Mesenteric fat pad (tissue), 1 donor: ENCODE data around the gene CMYA5. TPM values are rescaled to one million over a fixed set of nuclear protein-coding genes. Genes with fewer than 3 reads are reported as not detected.
"Not testable (repeated sequence)": the region's sequence is repeated elsewhere in the genome, so short reads cannot be mapped to it uniquely, and the experiment has no call there.

ENCODE experiments used
- DNase-seq: peaks from one replicate; pipeline ENCODE4 v3.0.0-alpha.2; 2020; ENCODE audit warnings: low spot score
- total RNA-seq: library from RNA; stranded (reverse); fragmentation: NEBNext Ultra II Directional; extraction: Animal tissue kit (Norgen Biotek cat#: 25700); gene quantifications from one replicate; pipeline ENCODE4 v1.2.1, GENCODE V29; 2021
- donor health status: DM: yes; HTN: yes; CAD: no.

Gene CMYA5
- total RNA-seq, 1 donor from 2014 or later = 2.6 TPM

GRCh38 chr5:79746642-79747569 lies 57.3 kb downstream of the CMYA5 start:
- DNase-seq = no peak

GRCh38 chr5:79750611-79751510 lies 61.2 kb downstream of the CMYA5 start:
- no peak for DNase-seq

GRCh38 chr5:79753092-79753491 lies 63.5 kb downstream of the CMYA5 start:
- no peak for DNase-seq

GRCh38 chr5:79753877-79754645 lies 64.4 kb downstream of the CMYA5 start:
- no peak for DNase-seq

GRCh38 chr5:79754865-79755555 lies 65.4 kb downstream of the CMYA5 start:
- no peak for DNase-seq

GRCh38 chr5:79756076-79756475 lies 66.4 kb downstream of the CMYA5 start:
- no peak for DNase-seq

DNA sequence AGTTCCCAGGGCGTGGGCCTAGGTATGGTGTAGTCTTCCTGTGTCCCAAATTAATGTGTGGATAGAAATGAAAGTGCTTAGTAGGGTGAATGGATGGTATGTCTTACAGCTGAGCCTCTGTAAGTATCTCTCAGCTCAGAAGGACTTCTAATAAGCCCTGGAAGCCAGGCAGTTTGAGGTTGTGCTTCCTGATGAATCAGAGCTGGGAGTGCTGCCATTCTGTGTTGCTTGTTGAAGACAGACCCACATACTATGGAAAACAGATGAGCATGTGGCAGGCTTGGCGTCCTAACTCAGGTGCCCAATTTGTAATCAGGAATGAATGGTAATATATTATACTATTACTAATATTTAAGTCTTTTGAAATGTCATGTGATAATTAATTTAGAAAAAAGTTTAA lies 69.8 kb downstream of the CMYA5 start:
- no peak for DNase-seq

DNA sequence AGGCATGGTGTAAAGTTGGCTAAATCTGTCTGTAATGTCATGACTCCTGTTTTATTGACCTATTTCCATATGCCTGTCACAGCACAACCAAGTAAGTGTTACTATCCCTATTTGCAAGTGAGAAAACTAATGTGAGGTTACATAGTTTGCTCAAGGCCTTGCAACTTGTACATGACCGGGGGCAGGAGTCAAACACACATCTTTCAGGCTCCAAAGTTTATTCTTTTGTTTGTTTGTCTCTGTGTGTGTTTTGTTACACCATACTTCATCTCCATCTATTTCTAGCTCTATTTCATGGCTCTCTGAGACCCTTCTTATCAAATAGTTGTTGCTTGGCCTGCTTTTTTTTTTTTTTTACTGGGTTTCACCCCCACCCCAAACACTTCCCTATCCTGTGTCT lies 70.2 kb downstream of the CMYA5 start:
- DNase-seq = no peak

GRCh38 chr5:79762929-79763328 lies 73.3 kb downstream of the CMYA5 start:
- no peak for DNase-seq

DNA sequence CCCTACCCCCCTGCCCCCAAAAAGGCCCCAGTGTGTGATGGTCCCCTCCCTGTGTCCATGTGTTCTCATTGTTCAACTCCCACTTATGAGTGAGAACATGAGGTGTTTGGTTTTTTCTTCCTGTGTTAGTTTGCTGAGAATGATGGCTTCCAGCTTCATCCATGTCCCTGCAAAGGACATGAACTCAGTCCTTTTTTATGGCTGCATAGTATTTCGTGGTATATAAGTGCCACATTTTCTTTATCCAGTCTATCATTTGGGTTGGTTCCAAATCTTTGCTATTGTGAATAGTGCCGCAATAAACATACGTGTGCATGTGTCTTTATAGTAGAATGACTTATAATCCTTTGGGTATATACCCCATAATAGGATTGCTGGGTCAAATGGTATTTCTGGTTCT lies 74.5 kb downstream of the CMYA5 start:
- not testable (repeated sequence) for DNase-seq

GRCh38 chr5:79771387-79771786 lies 81.8 kb downstream of the CMYA5 start:
- no peak for DNase-seq

- no peak for DNase-seq
Observed at GRCh38 chr5:79772651-79773050, 83.0 kb downstream of the CMYA5 start.

GRCh38 chr5:79773612-79774011 lies 84.0 kb downstream of the CMYA5 start:
- no peak for DNase-seq

DNA sequence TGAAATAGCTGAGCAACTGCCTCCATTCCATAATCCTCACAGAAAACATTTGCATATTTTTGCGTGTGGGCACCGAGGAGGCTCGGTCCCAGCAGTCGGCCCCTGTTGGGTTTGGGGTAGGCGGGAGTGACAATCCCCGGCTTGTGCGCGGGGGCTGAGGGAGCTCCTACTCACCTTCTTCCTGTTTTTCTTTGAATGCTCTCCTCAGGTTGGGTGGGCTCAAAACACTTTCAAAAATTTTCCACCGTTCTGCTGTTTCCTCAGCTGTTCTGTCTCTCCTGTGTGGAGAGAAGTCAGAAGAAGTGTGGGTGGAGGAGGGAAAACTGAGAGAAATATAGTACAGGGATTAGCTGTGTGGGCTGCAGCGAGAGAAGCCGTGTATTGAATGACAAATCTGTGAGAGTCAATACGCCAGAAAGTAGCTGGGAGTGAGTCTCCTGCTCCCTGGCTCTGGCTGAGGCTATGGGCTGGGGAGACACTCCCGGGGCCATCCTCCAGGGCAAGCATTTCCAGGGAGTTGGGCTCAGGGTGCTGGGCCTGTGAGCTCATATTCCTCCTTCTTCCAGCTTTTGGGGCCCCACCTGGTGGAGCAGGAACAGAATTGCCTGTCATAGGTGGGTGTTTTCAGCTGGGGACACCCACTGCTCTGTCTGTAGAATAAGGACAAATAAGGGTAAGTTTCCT lies 84.7 kb downstream of the CMYA5 start:
- no peak for DNase-seq

DNA sequence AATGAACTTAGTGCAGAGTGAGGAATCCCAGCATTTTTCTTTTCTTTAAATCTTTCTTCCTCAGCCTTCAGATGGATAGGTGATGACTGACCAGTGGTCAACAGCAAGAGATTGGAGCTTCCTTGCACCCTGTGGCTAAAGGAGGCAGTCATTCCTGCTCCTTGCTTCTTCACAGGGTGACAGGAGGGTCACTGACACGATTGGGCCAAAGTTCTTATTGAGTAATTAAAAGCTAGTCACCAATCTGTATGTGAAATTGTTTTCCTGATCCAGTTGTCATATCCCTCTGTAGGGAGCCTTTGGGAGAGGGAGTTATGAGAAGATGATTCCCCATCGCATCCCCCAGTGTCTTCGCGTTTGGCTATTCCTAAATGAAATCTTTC lies 85.2 kb downstream of the CMYA5 start:
- DNase-seq = no peak

DNA sequence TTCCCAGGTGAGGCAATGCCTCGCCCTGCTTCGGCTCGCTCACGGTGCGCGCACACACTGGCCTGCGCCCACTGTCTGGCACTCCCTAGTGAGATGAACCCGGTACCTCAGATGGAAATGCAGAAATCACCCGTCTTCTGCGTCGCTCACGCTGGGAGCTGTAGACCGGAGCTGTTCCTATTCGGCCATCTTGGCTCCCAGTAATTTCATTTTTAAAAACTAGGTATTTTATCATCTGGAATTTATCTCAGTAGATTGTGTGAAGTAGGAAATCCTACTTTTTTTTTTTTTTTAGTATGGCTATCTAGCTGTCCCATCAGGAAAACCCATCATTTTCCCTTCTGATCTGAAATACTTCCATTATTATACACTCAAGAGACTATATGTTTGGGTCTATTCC lies 95.1 kb downstream of the CMYA5 start:
- not testable (repeated sequence) for DNase-seq

DNA sequence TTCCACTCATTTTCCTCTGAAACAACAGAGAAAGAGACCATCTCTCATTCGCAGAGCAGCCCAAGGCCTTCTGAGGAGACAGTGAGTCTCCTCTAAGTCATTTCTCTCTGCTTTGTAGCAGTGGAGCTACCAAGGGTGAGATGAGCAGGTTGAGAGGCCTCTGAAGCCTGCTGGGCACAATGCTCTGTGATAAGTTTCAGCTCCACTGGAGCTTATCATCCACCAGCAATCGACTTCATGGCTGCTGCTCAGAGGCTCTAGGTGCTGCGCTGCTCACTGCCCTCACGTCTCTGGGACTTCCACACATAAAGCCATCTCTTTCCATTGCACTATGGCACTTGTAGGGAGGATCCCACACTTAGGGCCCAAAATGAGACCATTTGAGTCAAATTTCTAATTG lies 96.3 kb downstream of the CMYA5 start:
- DNase-seq = no peak

GRCh38 chr5:79787448-79787847 lies 97.8 kb downstream of the CMYA5 start:
- DNase-seq = no peak

DNA sequence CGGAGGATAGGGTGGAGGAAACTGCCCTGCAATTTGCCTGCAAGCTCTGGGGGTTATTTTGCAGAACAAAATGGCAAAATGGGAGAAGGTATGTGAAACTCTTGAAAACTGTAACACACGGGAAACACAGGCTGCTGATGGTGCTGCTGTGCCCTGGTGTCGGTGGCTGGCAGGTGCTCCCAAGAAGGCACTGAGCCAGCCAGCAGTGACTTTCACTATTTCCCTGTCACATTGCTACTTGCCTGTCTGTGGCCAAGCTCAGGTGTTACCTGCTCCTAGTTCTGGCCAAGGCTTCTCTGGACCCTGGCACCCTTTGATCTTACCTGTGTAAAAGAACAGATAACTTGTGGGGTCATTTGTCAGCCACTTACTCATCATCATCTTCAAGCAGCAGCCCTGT lies 102.2 kb downstream of the CMYA5 start:
- no peak for DNase-seq

- DNase-seq = no peak
Observed at GRCh38 chr5:79792463-79792862, 102.8 kb downstream of the CMYA5 start.
